Measurements from ENCODE around the gene OSTM1. TPM values are rescaled to one million over a fixed set of nuclear protein-coding genes. Genes with fewer than 3 reads are reported as not detected.
A peak's percentile ranks its signal among the peaks of the same experiment; 100 is the strongest.

The OSTM1 gene
- polyA plus RNA-seq, 1 donor (not counting 4 experiments of a cell fraction or from before 2014, with no cell fraction given): 71.3 TPM

DNA sequence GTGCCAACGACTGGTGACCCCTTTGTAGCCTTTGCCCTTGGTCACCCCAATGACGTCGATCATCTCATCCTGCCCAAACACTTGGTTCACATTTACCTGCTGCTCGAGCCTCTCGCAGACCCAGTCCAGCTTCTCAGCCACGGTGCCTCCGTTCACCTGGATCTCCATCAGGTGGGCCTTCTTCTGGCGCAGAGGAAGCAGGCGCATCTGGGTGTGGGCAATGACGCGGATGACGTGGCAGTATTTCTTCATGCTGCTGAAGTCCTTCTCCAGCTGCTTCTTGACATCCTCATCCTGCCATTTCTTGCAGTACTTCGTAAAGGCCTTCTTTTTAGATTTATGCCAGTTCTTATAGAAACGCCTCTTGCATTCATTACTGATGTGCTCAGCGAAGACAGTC lies 69.7 kb downstream of the OSTM1 start:
- Histone ChIP-seq H3K36me3 (ENCODE audit: control insufficient read depth in 2 of 2, extremely low read depth in 1 of 2, insufficient read depth in 2 of 2, low read length in 2 of 2) (no peaks in the 10 kb centered on the region), H4K20me1 (ENCODE audit: control insufficient read depth, extremely low read depth, insufficient read depth, low read length) (no peaks in the 10 kb centered on the region), H3K9ac (ENCODE audit: control insufficient read depth, extremely low read depth, insufficient read depth, low read length) (no peak overlapping the region), H3K27me3 (ENCODE audit: control insufficient read depth, extremely low read depth, insufficient read depth, low read length) (no peaks in the 10 kb centered on the region), H3K4me1 (ENCODE audit: control insufficient read depth, extremely low read depth, insufficient read depth, low read length) (peaks cover 14% of the 10 kb centered on the region), H3K27ac (ENCODE audit: control insufficient read depth, insufficient read depth, low read length) (no peak overlapping the region), H2AFZ (ENCODE audit: control insufficient read depth, low read length) (no peak overlapping the region), H3K4me3 (ENCODE audit: control insufficient read depth in 2 of 3, extremely low read depth in 1 of 3, insufficient read depth in 2 of 3, low read depth in 1 of 3, low read length in 3 of 3) (no peak overlapping the region), H3K4me2 (ENCODE audit: control insufficient read depth, extremely low read depth, insufficient read depth, low read depth, low read length) (no peak overlapping the region), H3K9me1 (ENCODE audit: control insufficient read depth, extremely low read depth, insufficient read depth, low read length) (no peaks in the 10 kb centered on the region), H3K9me3 (ENCODE audit: control insufficient read depth, low read depth, low read length) (no peaks in the 10 kb centered on the region), H3K79me2 (ENCODE audit: control insufficient read depth, insufficient read depth, low read length) (no peaks in the 10 kb centered on the region)
- dilution Hi-C loops (cut with MboI; ENCODE audit: extremely low pct_ligation_motif_present, low sequenced_read_pairs): no loop called here
- FAIRE-seq (no peak), DNase-seq (ENCODE audit: low read depth, low spot score) (no peak)
- TF ChIP-seq, protein P1, sequence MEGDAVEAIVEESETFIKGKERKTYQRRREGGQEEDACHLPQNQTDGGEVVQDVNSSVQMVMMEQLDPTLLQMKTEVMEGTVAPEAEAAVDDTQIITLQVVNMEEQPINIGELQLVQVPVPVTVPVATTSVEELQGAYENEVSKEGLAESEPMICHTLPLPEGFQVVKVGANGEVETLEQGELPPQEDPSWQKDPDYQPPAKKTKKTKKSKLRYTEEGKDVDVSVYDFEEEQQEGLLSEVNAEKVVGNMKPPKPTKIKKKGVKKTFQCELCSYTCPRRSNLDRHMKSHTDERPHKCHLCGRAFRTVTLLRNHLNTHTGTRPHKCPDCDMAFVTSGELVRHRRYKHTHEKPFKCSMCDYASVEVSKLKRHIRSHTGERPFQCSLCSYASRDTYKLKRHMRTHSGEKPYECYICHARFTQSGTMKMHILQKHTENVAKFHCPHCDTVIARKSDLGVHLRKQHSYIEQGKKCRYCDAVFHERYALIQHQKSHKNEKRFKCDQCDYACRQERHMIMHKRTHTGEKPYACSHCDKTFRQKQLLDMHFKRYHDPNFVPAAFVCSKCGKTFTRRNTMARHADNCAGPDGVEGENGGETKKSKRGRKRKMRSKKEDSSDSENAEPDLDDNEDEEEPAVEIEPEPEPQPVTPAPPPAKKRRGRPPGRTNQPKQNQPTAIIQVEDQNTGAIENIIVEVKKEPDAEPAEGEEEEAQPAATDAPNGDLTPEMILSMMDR (optimal IDR thresholded peaks at IDR 0.05 in 1 of 3, IDR thresholded peaks at IDR 0.05 in 1 of 3, conservative IDR thresholded peaks at IDR 0.05 in 1 of 3; ENCODE audit: extremely low read depth in 1 of 3, insufficient read depth in 2 of 3, low read length in 3 of 3): no peak
- no peak for TF ChIP-seq EZH2 (IDR thresholded peaks at IDR 0.05; ENCODE audit: low read length)

GRCh38 chr6:108002365-108003221 lies 71.9 kb downstream of the OSTM1 start:
- H4K20me1 ChIP-seq (ENCODE audit: control insufficient read depth, extremely low read depth, insufficient read depth, low read length): no peaks in the 10 kb centered on the region
- H3K27me3 ChIP-seq (ENCODE audit: control insufficient read depth, extremely low read depth, insufficient read depth, low read length): no peaks in the 10 kb centered on the region
- peak overlapping the region; percentile 50 for H2AFZ ChIP-seq (ENCODE audit: control insufficient read depth, low read length)
- no peaks in the 10 kb centered on the region for H3K9me3 ChIP-seq (ENCODE audit: control insufficient read depth, low read depth, low read length)
- peak overlapping the region; percentile 11 for H3K4me2 ChIP-seq (ENCODE audit: control insufficient read depth, extremely low read depth, insufficient read depth, low read depth, low read length)
- peak; percentile 90 for FAIRE-seq
- peak overlapping the region; percentile 25 for H3K9ac ChIP-seq (ENCODE audit: control insufficient read depth, extremely low read depth, insufficient read depth, low read length)
- H3K4me1 ChIP-seq (ENCODE audit: control insufficient read depth, extremely low read depth, insufficient read depth, low read length): peaks cover 14% of the 10 kb centered on the region
- no peaks in the 10 kb centered on the region for H3K36me3 ChIP-seq (ENCODE audit: control insufficient read depth in 2 of 2, extremely low read depth in 1 of 2, insufficient read depth in 2 of 2, low read length in 2 of 2)
- H3K9me1 ChIP-seq (ENCODE audit: control insufficient read depth, extremely low read depth, insufficient read depth, low read length): no peaks in the 10 kb centered on the region
- no peak overlapping the region for H3K4me3 ChIP-seq (ENCODE audit: control insufficient read depth in 2 of 3, extremely low read depth in 1 of 3, insufficient read depth in 2 of 3, low read depth in 1 of 3, low read length in 3 of 3)
- dilution Hi-C loops (cut with MboI; ENCODE audit: extremely low pct_ligation_motif_present, low sequenced_read_pairs): no loop called here
- DNase-seq (ENCODE audit: low read depth, low spot score): peak; percentile 75
- no peak for TF ChIP-seq EZH2 (IDR thresholded peaks at IDR 0.05; ENCODE audit: low read length)
- TF ChIP-seq, protein P1 (optimal IDR thresholded peaks at IDR 0.05 in 1 of 3, IDR thresholded peaks at IDR 0.05 in 1 of 3, conservative IDR thresholded peaks at IDR 0.05 in 1 of 3; ENCODE audit: extremely low read depth in 1 of 3, insufficient read depth in 2 of 3, low read length in 3 of 3): no peak
- peak overlapping the region; percentile 65 for H3K27ac ChIP-seq (ENCODE audit: control insufficient read depth, insufficient read depth, low read length)
- H3K79me2 ChIP-seq (ENCODE audit: control insufficient read depth, insufficient read depth, low read length): no peaks in the 10 kb centered on the region

Measured in keratinocyte (primary cell).